Calu3 (cell line): Measurements from ENCODE around the gene LIX1L. TPM values are rescaled to one million over a fixed set of nuclear protein-coding genes. Genes with fewer than 3 reads are reported as not detected.

Source experiments
- BruUV-seq: library from RNA; stranded (reverse); fragments of 400-500 nt; replicated peaks from 2 replicates; lab custom pipeline; 2021; lab: Mats Ljungman, UMichigan
- CTCF ChIA-PET: fragments of 300-600 bp; sonication (Branson Sonifier 250); formaldehyde crosslinking; loops from one replicate; lab custom pipeline; 2022; ENCODE audit warnings: antibody characterized with exemption; lab: Charles Lee
- DNase-seq: peaks from one replicate; pipeline ENCODE4 v3.0.0; 2022
- H3K27ac Mint-ChIP-seq: one replicate; pipeline ENCODE4 v1.8.0; 2022; ENCODE audit warnings: mixed read lengths; ENCODE audit not compliant: unreplicated experiment
- H3K27me3 Mint-ChIP-seq: one replicate; pipeline ENCODE4 v1.8.0; 2022; ENCODE audit warnings: mixed read lengths; ENCODE audit not compliant: unreplicated experiment
- H3K36me3 Mint-ChIP-seq: one replicate; pipeline ENCODE4 v1.8.0; 2022; ENCODE audit warnings: mild to moderate bottlenecking, moderate library complexity, mixed read lengths; ENCODE audit not compliant: insufficient read depth, unreplicated experiment
- H3K4me1 Mint-ChIP-seq: one replicate; pipeline ENCODE4 v1.8.0; 2022; ENCODE audit warnings: mild to moderate bottlenecking, low read depth, mixed read lengths; ENCODE audit not compliant: unreplicated experiment
- H3K4me3 Mint-ChIP-seq: one replicate; pipeline ENCODE4 v1.8.0; 2022; ENCODE audit warnings: mild to moderate bottlenecking, low read depth, moderate library complexity, mixed read lengths; ENCODE audit not compliant: unreplicated experiment
- H3K9me3 Mint-ChIP-seq: one replicate; pipeline ENCODE4 v1.8.0; 2022; ENCODE audit warnings: low read depth, mixed read lengths; ENCODE audit not compliant: unreplicated experiment
- intact Hi-C: fragments of 100-400 bp; cut with micrococcal nuclease; formaldehyde crosslinking; loops from one replicate; pipeline ENCODE4 v1.10.0; 2022; ENCODE audit not compliant: unreplicated experiment
- total RNA-seq: library from RNA; stranded (reverse); gene quantifications from 2 replicates; pipeline ENCODE4 v1.2.3, GENCODE V29; 2022
- TF ChIP-seq, protein P1 (sequence below): fragments of 200-600 bp; IDR thresholded peaks from one replicate; pipeline ENCODE4 v1.8.0; 2022; ENCODE audit warnings: antibody characterized with exemption; ENCODE audit not compliant: unreplicated experiment

The LIX1L gene
- total RNA-seq, 1 experiment from 2014 or later = 7.2 TPM

DNA sequence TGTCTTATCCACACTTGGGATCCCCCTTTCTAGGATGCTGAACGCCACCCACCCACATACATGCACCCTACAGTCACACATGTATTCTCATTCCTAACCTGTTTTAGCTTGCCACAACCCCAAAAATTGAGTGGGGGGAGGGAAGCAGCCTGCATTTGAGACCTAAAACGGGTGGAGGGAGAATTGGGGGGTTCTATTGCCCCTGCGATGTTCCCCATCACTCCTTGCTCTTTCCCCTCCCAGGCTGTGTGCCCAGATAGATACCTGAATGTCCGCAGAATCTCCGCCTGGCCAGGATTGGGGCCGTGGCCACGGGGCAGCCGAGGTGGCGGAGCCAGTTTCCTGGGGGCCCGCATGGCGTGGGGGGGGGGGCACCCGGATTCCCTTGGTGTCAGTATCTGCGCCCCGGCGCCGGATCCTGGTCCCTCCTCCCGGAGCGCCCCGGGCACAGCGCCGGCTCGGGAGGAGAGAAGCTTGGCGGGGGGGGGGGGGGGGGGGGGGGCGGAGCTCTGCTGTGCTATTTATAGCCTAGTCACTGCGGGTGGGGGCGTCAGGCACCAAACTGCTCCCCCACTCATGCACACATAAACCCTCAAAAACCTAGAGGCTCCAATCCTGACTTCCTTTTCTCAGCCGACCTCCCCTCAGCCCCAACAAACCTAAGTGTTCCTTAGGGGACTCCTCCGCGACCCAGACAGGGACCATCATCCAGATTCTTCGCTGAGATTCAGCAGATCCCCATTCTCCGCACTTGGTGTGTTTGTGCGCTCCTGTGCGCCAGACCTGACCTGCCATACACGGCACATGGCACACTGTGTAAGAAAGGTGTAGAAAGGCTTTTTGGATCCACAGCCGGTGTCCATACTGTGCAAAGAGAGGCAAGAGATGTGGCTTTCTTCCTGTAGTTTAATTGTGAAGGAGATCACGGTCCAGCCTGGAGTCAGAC, 4.6 kb upstream of the LIX1L start:
- peaks cover 59% of the 10 kb centered on the region for H3K4me1 Mint-ChIP-seq
- peaks cover 65% of the 10 kb centered on the region for H3K27me3 Mint-ChIP-seq
- no peak for DNase-seq
- H3K9me3 Mint-ChIP-seq = no peaks in the 10 kb centered on the region
- peak overlapping the region; percentile 75 for H3K4me3 Mint-ChIP-seq
- no TSS peak for BruUV-seq
- peaks cover 36% of the 10 kb centered on the region for H3K36me3 Mint-ChIP-seq
- intact Hi-C loops = no loop called here
- CTCF ChIA-PET = interaction anchor here (0.6 to 1.3 kb wide), 3 partner anchors 15 to 70 kb away, joined by 3 to 6 read pairs (median 3); no protein-coding TSS in a partner anchor
- no peak overlapping the region for H3K27ac Mint-ChIP-seq
- TF ChIP-seq, protein P1, sequence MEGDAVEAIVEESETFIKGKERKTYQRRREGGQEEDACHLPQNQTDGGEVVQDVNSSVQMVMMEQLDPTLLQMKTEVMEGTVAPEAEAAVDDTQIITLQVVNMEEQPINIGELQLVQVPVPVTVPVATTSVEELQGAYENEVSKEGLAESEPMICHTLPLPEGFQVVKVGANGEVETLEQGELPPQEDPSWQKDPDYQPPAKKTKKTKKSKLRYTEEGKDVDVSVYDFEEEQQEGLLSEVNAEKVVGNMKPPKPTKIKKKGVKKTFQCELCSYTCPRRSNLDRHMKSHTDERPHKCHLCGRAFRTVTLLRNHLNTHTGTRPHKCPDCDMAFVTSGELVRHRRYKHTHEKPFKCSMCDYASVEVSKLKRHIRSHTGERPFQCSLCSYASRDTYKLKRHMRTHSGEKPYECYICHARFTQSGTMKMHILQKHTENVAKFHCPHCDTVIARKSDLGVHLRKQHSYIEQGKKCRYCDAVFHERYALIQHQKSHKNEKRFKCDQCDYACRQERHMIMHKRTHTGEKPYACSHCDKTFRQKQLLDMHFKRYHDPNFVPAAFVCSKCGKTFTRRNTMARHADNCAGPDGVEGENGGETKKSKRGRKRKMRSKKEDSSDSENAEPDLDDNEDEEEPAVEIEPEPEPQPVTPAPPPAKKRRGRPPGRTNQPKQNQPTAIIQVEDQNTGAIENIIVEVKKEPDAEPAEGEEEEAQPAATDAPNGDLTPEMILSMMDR = no peak

GRCh38 chr1:145961425-145962156, 3.8 kb upstream of the LIX1L start:
- TF ChIP-seq, protein P1 = no peak
- Mint-ChIP-seq H3K4me3 (peak overlapping the region; percentile 75), H3K27me3 (peaks cover 73% of the 10 kb centered on the region), H3K36me3 (peaks cover 41% of the 10 kb centered on the region), H3K9me3 (no peaks in the 10 kb centered on the region), H3K27ac (no peak overlapping the region), H3K4me1 (peaks cover 67% of the 10 kb centered on the region)
- intact Hi-C loops = no loop called here
- BruUV-seq = no TSS peak
- CTCF ChIA-PET = interaction anchor here (0.6 kb wide), 1 partner anchor 16 kb away, joined by 3 read pairs; no protein-coding TSS in a partner anchor
- DNase-seq = no peak

DNA sequence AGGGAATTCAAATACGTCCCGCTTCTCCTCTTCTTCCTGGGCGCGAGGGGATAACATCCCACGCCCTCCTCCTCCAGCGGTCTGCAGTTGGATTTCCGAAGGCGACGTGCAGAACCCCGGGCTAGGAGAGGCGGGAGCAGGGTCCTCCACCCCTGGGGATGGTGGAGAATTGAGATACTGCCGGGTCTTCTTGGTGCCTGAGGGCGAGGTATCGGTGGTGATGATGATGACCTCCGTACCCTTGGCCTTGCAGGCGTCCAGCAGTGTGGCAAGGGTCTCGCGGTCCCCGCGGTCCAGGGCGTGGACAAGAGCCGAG, 3.2 kb upstream of the LIX1L start:
- no peak overlapping the region for H3K27ac Mint-ChIP-seq
- CTCF ChIA-PET = no interaction called here
- BruUV-seq = no TSS peak
- TF ChIP-seq, protein P1 = no peak
- intact Hi-C loops = no loop called here
- no peak for DNase-seq
- peaks cover 41% of the 10 kb centered on the region for H3K36me3 Mint-ChIP-seq
- peaks cover 68% of the 10 kb centered on the region for H3K4me1 Mint-ChIP-seq
- peaks cover 76% of the 10 kb centered on the region for H3K27me3 Mint-ChIP-seq
- H3K9me3 Mint-ChIP-seq = no peaks in the 10 kb centered on the region
- H3K4me3 Mint-ChIP-seq = peak overlapping the region; percentile 75

GRCh38 chr1:145960468-145961108, 2.8 kb upstream of the LIX1L start:
- Mint-ChIP-seq H3K4me1 (peaks cover 68% of the 10 kb centered on the region), H3K4me3 (peak overlapping the region; percentile 75), H3K9me3 (no peaks in the 10 kb centered on the region), H3K36me3 (peaks cover 41% of the 10 kb centered on the region), H3K27ac (no peak overlapping the region), H3K27me3 (peaks cover 79% of the 10 kb centered on the region)
- intact Hi-C loops = no loop called here
- BruUV-seq = no TSS peak
- TF ChIP-seq, protein P1 = no peak
- CTCF ChIA-PET = no interaction called here
- DNase-seq = peak; percentile 63
